Measurements from ENCODE around the gene AAK1. TPM values are rescaled to one million over a fixed set of nuclear protein-coding genes. Genes with fewer than 3 reads are reported as not detected.

Gene AAK1
- polyA plus RNA-seq, 3 donors: 9.8 to 18.9 (median 10.8) TPM

- Mint-ChIP-seq H3K4me3 (no peak overlapping the region), H3K27ac (no peak overlapping the region), H3K27me3 (ENCODE audit: low read depth in 3 of 3) (peaks cover 0 to 2% (median 0%) of the 10 kb centered on the region in 3 donors), H3K4me1 (peaks cover 46% of the 10 kb centered on the region), H3K9me3 (peaks cover 0 to 2% (median 0%) of the 10 kb centered on the region in 7 donors), H3K36me3 (no peaks in the 10 kb centered on the region)
- H3K36me3 ChIP-seq (replicated peaks in 1 of 2; ENCODE audit: control insufficient read depth in 1 of 2, insufficient read depth in 2 of 2, low read length in 2 of 2): no peaks in the 10 kb centered on the region
- no peak for DNase-seq
- H3K27me3 ChIP-seq (ENCODE audit: control insufficient read depth in 2 of 2, insufficient read depth in 2 of 2, low read length in 2 of 2): no peaks in the 10 kb centered on the region
- H3K4me2 ChIP-seq (replicated peaks; ENCODE audit: extremely low read depth, low read length, poor library complexity, severe bottlenecking): no peak overlapping the region
- H3K9me3 ChIP-seq (replicated peaks in 1 of 2; ENCODE audit: control insufficient read depth in 1 of 2, insufficient read depth in 1 of 2, low read length in 2 of 2): no peaks in the 10 kb centered on the region
- no peak overlapping the region for H3K4me3 ChIP-seq (replicated peaks in 1 of 3; ENCODE audit: low read depth in 2 of 3, low read length in 3 of 3)
- H3K27ac ChIP-seq (ENCODE audit: low read depth in 1 of 2, low read length in 2 of 2): no peak overlapping the region
- 90% methylated on average over 2 of the region's 5 CpGs for WGBS (ENCODE audit: insufficient coverage)
- peaks cover 22 to 42% of the 10 kb centered on the region in 2 donors for H3K4me1 ChIP-seq (ENCODE audit: control insufficient read depth in 1 of 2, insufficient read depth in 2 of 2, low read length in 2 of 2)
- no peak overlapping the region for H3K9ac ChIP-seq (ENCODE audit: insufficient read depth, low read length, poor library complexity, severe bottlenecking)
- H2AFZ ChIP-seq (ENCODE audit: insufficient read depth, low read depth, low read length, poor library complexity, severe bottlenecking): no peak overlapping the region
- intact Hi-C loops (cut with micrococcal nuclease): no loop called here
- no peaks in the 10 kb centered on the region for H4K20me1 ChIP-seq (ENCODE audit: insufficient read depth, low read length)
- TF ChIP-seq CTCF (IDR thresholded peaks at IDR 0.05): no peak
- H3K79me2 ChIP-seq (ENCODE audit: insufficient read depth, low read length): no peaks in the 10 kb centered on the region
Measured at GRCh38 chr2:69677914-69678313, 34.4 kb upstream of the AAK1 start.

- Mint-ChIP-seq H3K4me3 (no peak overlapping the region), H3K4me1 (peaks cover 35% of the 10 kb centered on the region), H3K36me3 (no peaks in the 10 kb centered on the region), H3K27me3 (ENCODE audit: low read depth in 3 of 3) (peaks cover 0 to 2% (median 0%) of the 10 kb centered on the region in 3 donors), H3K9me3 (peaks cover 0 to 2% (median 0%) of the 10 kb centered on the region in 7 donors), H3K27ac (no peak overlapping the region)
- no peak overlapping the region for H3K4me3 ChIP-seq (replicated peaks in 1 of 3; ENCODE audit: low read depth in 2 of 3, low read length in 3 of 3)
- no peaks in the 10 kb centered on the region for H3K79me2 ChIP-seq (ENCODE audit: insufficient read depth, low read length)
- no peak overlapping the region for H3K27ac ChIP-seq (ENCODE audit: low read depth in 1 of 2, low read length in 2 of 2)
- H3K27me3 ChIP-seq (ENCODE audit: control insufficient read depth in 2 of 2, insufficient read depth in 2 of 2, low read length in 2 of 2): no peaks in the 10 kb centered on the region
- peaks cover 21 to 35% of the 10 kb centered on the region in 2 donors for H3K4me1 ChIP-seq (ENCODE audit: control insufficient read depth in 1 of 2, insufficient read depth in 2 of 2, low read length in 2 of 2)
- WGBS (ENCODE audit: insufficient coverage): no CpG with 5 or more reads among the region's 1 CpG
- no peak overlapping the region for H3K4me2 ChIP-seq (replicated peaks; ENCODE audit: extremely low read depth, low read length, poor library complexity, severe bottlenecking)
- no peaks in the 10 kb centered on the region for H4K20me1 ChIP-seq (ENCODE audit: insufficient read depth, low read length)
- peaks cover 0 to 4% of the 10 kb centered on the region in 2 donors for H3K9me3 ChIP-seq (replicated peaks in 1 of 2; ENCODE audit: control insufficient read depth in 1 of 2, insufficient read depth in 1 of 2, low read length in 2 of 2)
- H3K9ac ChIP-seq (ENCODE audit: insufficient read depth, low read length, poor library complexity, severe bottlenecking): no peak overlapping the region
- intact Hi-C loops (cut with micrococcal nuclease): no loop called here
- no peak for DNase-seq
- no peaks in the 10 kb centered on the region for H3K36me3 ChIP-seq (replicated peaks in 1 of 2; ENCODE audit: control insufficient read depth in 1 of 2, insufficient read depth in 2 of 2, low read length in 2 of 2)
- TF ChIP-seq CTCF (IDR thresholded peaks at IDR 0.05): no peak
- H2AFZ ChIP-seq (ENCODE audit: insufficient read depth, low read depth, low read length, poor library complexity, severe bottlenecking): no peak overlapping the region
Measured at GRCh38 chr2:69676146-69676545, 32.6 kb upstream of the AAK1 start.

Data from CD14-positive monocyte (primary cell).